ENCODE measurements around the gene SNX1. TPM values are rescaled to one million over a fixed set of nuclear protein-coding genes. Genes with fewer than 3 reads are reported as not detected.

Gene SNX1
- total and polyA plus RNA-seq, 2 of the 13 experiments (the other 11 are each of a cell fraction or from before 2014, with no cell fraction given) = 29.3 to 60.1 TPM

DNA sequence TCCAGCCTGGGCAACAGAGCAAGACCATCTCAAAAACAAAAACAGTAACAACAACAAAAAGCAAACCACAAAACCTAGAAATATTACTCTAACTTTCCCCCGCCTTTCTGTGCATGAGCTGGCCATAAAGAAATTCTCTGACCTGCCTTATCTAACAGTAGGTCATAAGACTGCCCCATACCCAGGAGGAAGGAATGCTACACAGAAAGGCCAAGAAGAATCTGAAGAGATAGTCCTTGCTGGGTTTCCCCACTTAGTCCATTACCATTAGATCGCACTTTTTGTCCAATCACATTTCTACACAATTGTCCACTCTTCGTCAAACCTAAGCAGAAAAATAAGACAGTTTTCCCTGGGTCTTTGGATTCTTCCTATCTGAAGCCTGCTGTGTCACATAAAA is 25.7 kb upstream of the SNX1 start:
- Histone ChIP-seq H3K4me2 (ENCODE audit: low read depth, low read length) (no peak overlapping the region), H3K9me3 (ENCODE audit: low read length) (no peaks in the 10 kb centered on the region), H3K36me3 (replicated peaks in 1 of 2; ENCODE audit: control insufficient read depth in 1 of 2, insufficient read depth in 2 of 2, low read length in 2 of 2) (peaks cover 3 to 5% of the 10 kb centered on the region in 2 experiments; a peak in 2 of 5 replicates), H3K4me3 (replicated peaks in 1 of 3; ENCODE audit: insufficient read depth in 1 of 3, low read depth in 2 of 3, low read length in 3 of 3) (no peak overlapping the region), H3K27me3 (ENCODE audit: control insufficient read depth in 1 of 2, insufficient read depth in 2 of 2, low read length in 2 of 2) (no peaks in the 10 kb centered on the region), H3K79me2 (ENCODE audit: insufficient read depth, low read length) (no peaks in the 10 kb centered on the region), H2AFZ (ENCODE audit: low read length) (no peak overlapping the region), H4K20me1 (ENCODE audit: insufficient read depth, low read length) (no peaks in the 10 kb centered on the region), H3K27ac (ENCODE audit: extremely low read length, insufficient read depth, low read length) (no peak overlapping the region), H3K9ac (ENCODE audit: insufficient read depth, low read depth, low read length) (no peak overlapping the region), H3K4me1 (ENCODE audit: insufficient read depth, low read length) (peaks cover 48% of the 10 kb centered on the region)
- TF ChIP-seq NCOR1 (IDR thresholded peaks at IDR 0.05; ENCODE audit: borderline replicate concordance, low read length) (no peak), PRDM10 (CRISPR knock-in tag; IDR thresholded peaks at IDR 0.05; ENCODE audit: low read depth) (no peak), DPF2 (CRISPR knock-in tag; IDR thresholded peaks at IDR 0.05; ENCODE audit: borderline replicate concordance, low read depth) (no peak), RFXAP (CRISPR knock-in tag; IDR thresholded peaks at IDR 0.05; ENCODE audit: borderline replicate concordance) (no peak), ZNF33B (CRISPR knock-in tag; IDR thresholded peaks at IDR 0.05) (no peak)
- TF ChIP-seq, protein P1, sequence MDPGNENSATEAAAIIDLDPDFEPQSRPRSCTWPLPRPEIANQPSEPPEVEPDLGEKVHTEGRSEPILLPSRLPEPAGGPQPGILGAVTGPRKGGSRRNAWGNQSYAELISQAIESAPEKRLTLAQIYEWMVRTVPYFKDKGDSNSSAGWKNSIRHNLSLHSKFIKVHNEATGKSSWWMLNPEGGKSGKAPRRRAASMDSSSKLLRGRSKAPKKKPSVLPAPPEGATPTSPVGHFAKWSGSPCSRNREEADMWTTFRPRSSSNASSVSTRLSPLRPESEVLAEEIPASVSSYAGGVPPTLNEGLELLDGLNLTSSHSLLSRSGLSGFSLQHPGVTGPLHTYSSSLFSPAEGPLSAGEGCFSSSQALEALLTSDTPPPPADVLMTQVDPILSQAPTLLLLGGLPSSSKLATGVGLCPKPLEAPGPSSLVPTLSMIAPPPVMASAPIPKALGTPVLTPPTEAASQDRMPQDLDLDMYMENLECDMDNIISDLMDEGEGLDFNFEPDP (CRISPR knock-in tag; conservative IDR thresholded peaks at IDR 0.05) = 0 out of 2 replicates have a peak, but pooled peaks have one; percentile 47
- TF ChIP-seq, protein P2, sequence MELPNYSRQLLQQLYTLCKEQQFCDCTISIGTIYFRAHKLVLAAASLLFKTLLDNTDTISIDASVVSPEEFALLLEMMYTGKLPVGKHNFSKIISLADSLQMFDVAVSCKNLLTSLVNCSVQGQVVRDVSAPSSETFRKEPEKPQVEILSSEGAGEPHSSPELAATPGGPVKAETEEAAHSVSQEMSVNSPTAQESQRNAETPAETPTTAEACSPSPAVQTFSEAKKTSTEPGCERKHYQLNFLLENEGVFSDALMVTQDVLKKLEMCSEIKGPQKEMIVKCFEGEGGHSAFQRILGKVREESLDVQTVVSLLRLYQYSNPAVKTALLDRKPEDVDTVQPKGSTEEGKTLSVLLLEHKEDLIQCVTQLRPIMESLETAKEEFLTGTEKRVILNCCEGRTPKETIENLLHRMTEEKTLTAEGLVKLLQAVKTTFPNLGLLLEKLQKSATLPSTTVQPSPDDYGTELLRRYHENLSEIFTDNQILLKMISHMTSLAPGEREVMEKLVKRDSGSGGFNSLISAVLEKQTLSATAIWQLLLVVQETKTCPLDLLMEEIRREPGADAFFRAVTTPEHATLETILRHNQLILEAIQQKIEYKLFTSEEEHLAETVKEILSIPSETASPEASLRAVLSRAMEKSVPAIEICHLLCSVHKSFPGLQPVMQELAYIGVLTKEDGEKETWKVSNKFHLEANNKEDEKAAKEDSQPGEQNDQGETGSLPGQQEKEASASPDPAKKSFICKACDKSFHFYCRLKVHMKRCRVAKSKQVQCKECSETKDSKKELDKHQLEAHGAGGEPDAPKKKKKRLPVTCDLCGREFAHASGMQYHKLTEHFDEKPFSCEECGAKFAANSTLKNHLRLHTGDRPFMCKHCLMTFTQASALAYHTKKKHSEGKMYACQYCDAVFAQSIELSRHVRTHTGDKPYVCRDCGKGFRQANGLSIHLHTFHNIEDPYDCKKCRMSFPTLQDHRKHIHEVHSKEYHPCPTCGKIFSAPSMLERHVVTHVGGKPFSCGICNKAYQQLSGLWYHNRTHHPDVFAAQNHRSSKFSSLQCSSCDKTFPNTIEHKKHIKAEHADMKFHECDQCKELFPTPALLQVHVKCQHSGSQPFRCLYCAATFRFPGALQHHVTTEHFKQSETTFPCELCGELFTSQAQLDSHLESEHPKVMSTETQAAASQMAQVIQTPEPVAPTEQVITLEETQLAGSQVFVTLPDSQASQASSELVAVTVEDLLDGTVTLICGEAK (IDR thresholded peaks at IDR 0.05) = no peak
- TF ChIP-seq, protein P2 (CRISPR knock-in tag; IDR thresholded peaks at IDR 0.05) = no peak
- WGBS (ENCODE audit: low lambda C conversion rate) = 97% methylated on average over 3 of the region's 3 CpGs
- BruUV-seq (replicated peaks) = no TSS peak
- POLR2A ChIA-PET = interaction anchor here (6.9 kb wide), 1 partner anchor 23 kb away, joined by 88 read pairs; the partner anchor contains the start of gene CIAO2A
- in situ Hi-C loops (cut with HindIII; ENCODE audit: extremely low pct_ligation_motif_present, low pct_unique_long_range_greater_than_20kb) = no loop called here
- intact Hi-C loops (cut with micrococcal nuclease; ENCODE audit: unreplicated experiment) = no loop called here
- DNase-seq (ENCODE audit: low spot score) (no peak), FAIRE-seq (no peak), ATAC-seq (no peak)
- CTCF ChIA-PET (ENCODE audit: low intra/inter-chr PET ratio, low total read pairs) = interaction anchor here (1.7 kb wide), 1 partner anchor 22 kb away, joined by 6 read pairs; no protein-coding TSS in a partner anchor

Data from HepG2 (cell line).